HepG2 (cell line): Measurements from ENCODE around the gene GNAL. TPM values are rescaled to one million over a fixed set of nuclear protein-coding genes. Genes with fewer than 3 reads are reported as not detected.

ENCODE experiments used
- CEBPB ChIP-seq: IDR thresholded peaks from 2 replicates; pipeline ENCODE4 v1.6.1; 2011; ENCODE audit warnings: low read depth, low read length, improper control_type of control experiment, borderline replicate concordance
- GTF2F1 ChIP-seq: fragments of 150-350 bp; IDR thresholded peaks from 2 replicates; pipeline ENCODE4 v1.6.1; 2014; ENCODE audit warnings: low read length
- HOXD1 ChIP-seq: sonication (generic); formaldehyde crosslinking; IDR thresholded peaks from 2 replicates; pipeline ENCODE4 v1.5.0; 2020; ENCODE audit warnings: missing genetic modification reagents
- KDM5B ChIP-seq: sonication (generic); formaldehyde crosslinking; IDR thresholded peaks from 2 replicates; pipeline ENCODE4 v1.4.0; 2020; ENCODE audit warnings: missing genetic modification reagents, mild to moderate bottlenecking, borderline replicate concordance
- LRRFIP1 ChIP-seq: sonication (generic); formaldehyde crosslinking; conservative IDR thresholded peaks from 2 replicates; pipeline ENCODE4 v1.4.0; 2020; ENCODE audit warnings: missing genetic modification reagents
- NCOR1 ChIP-seq: fragments of 200-600 bp; sonication (generic); IDR thresholded peaks from 2 replicates; pipeline ENCODE4 v1.7.0; 2017; ENCODE audit warnings: antibody characterized with exemption, low read length, borderline replicate concordance
- NR2F6 ChIP-seq, 2 experiments: IDR thresholded peaks; 2 replicates each; pipeline ENCODE4 v1.6.1; 2016; ENCODE audit warnings: antibody characterized with exemption in 1 of 2, mild to moderate bottlenecking in 1 of 2
- PCBP1 ChIP-seq: fragments of 200-400 bp; formaldehyde crosslinking; IDR thresholded peaks from 2 replicates; pipeline ENCODE4 v1.6.1; 2017; ENCODE audit warnings: mild to moderate bottlenecking, low read depth, low read length, borderline replicate concordance
- RBM39 ChIP-seq: fragments of 200-400 bp; formaldehyde crosslinking; IDR thresholded peaks from one replicate; pipeline ENCODE4 v1.6.1; 2018; ENCODE audit warnings: antibody characterized with exemption, mild to moderate bottlenecking, low read depth, low read length; ENCODE audit not compliant: poor library complexity, severe bottlenecking
- TARDBP ChIP-seq: sonication (generic); formaldehyde crosslinking; IDR thresholded peaks from 2 replicates; pipeline ENCODE4 v1.8.0; 2022; ENCODE audit warnings: mild to moderate bottlenecking, missing genetic modification reagents
- ZFY ChIP-seq: sonication (generic); formaldehyde crosslinking; IDR thresholded peaks from 2 replicates; pipeline ENCODE4 v1.4.0; 2020; ENCODE audit warnings: missing genetic modification reagents
- ZNF124 ChIP-seq: sonication (generic); formaldehyde crosslinking; IDR thresholded peaks from 2 replicates; pipeline ENCODE4 v1.4.0; 2020; ENCODE audit warnings: missing genetic modification reagents
- ZNF160 ChIP-seq: sonication (generic); formaldehyde crosslinking; IDR thresholded peaks from 2 replicates; pipeline ENCODE4 v1.8.0; 2022; ENCODE audit warnings: mild to moderate bottlenecking, inconsistent platforms, missing genetic modification reagents
- ZNF282 ChIP-seq: fragments of 450-650 bp; IDR thresholded peaks from 2 replicates; pipeline ENCODE4 v1.6.1; 2018; ENCODE audit not compliant: partially characterized antibody
- ZNF296 ChIP-seq: sonication (generic); formaldehyde crosslinking; conservative IDR thresholded peaks from 2 replicates; pipeline ENCODE4 v1.5.0; 2020; ENCODE audit warnings: mild to moderate bottlenecking, missing genetic modification reagents
- ZNF713 ChIP-seq: sonication (generic); formaldehyde crosslinking; IDR thresholded peaks from 2 replicates; pipeline ENCODE4 v1.4.0; 2020; ENCODE audit warnings: mild to moderate bottlenecking, missing genetic modification reagents
- polyA plus RNA-seq, 8 experiments: library from polyadenylated mRNA; depleted of rRNA in 3 of 8; stranded (reverse) in 7 of 8; unstranded in 1 of 8; fragments of >200 nt; fragmentation: Illumina TruSeq in 4 of 8; extraction: Trizol in 4 of 8; gene quantifications; 2 replicates each; pipeline versions ENCODE4 v1.2.1 to v1.2.3, GENCODE V29; 2011 to 2016; ENCODE audit warnings: low read depth in 4 of 8, missing spikeins in 1 of 8, mixed read lengths in 1 of 8; ENCODE audit not compliant: insufficient read depth in 1 of 8
- total RNA-seq, 5 experiments: library from RNA; depleted of rRNA; stranded (reverse); fragments of >200 nt; fragmentation: Illumina TruSeq; extraction: Trizol; gene quantifications; 2 replicates each; pipeline ENCODE4 v1.2.3, GENCODE V29; 2016; ENCODE audit warnings: low read depth in 1 of 5
- TF ChIP-seq, protein P1 (sequence below): sonication (generic); formaldehyde crosslinking; IDR thresholded peaks from 2 replicates; pipeline ENCODE4 v1.4.0; 2020; ENCODE audit warnings: mild to moderate bottlenecking, low read depth, missing genetic modification reagents
- TF ChIP-seq, protein P2 (sequence below): sonication (generic); formaldehyde crosslinking; IDR thresholded peaks from 2 replicates; pipeline ENCODE4 v1.8.1; 2023; ENCODE audit warnings: mild to moderate bottlenecking, moderate library complexity, missing genetic modification reagents
- TF ChIP-seq, protein P3 (sequence below): sonication (generic); formaldehyde crosslinking; IDR thresholded peaks from 2 replicates; pipeline ENCODE4 v1.5.0; 2020; ENCODE audit warnings: mild to moderate bottlenecking, missing genetic modification reagents
- TF ChIP-seq, protein P4 (sequence below): IDR thresholded peaks from 2 replicates; pipeline ENCODE4 v1.6.1; 2012; ENCODE audit warnings: low read depth, low read length, improper control_type of control experiment

Gene GNAL
- total and polyA plus RNA-seq, 2 of the 13 experiments (the other 11 are each of a cell fraction or from before 2014, with no cell fraction given), result 0.87 to 1.4 TPM

DNA sequence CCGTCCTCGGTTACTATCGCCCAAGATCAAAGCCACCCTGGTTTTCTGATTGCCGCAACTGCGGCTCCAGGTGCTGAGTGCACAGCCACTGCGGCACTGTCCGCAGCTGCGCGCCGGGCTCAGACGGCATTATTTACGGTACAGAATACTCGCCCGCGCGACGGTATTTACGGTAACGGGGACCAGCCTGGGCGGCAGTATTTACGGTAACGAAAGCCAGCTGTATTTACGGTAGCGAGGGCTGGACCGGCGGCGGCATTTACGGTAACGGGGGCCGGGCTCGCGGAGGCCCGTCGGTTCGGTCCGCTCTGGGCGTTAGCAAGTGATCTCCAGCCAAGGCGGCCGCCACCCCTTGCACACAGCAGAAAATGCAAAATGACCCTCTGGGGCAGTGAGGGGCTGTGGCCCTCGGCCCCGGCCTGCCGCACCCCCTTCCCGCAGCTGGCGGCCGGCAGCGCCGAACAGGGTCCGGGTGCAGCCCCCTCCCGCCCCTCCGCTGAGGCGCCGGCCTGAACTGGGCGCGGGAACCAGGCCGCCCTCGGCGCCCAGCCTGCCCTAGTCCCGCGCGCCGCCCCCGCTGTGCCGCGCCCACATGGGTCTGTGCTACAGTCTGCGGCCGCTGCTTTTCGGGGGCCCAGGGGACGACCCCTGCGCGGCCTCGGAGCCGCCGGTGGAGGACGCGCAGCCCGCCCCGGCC, at the start of gene GNAL (continued):
- TF ChIP-seq, protein P1, sequence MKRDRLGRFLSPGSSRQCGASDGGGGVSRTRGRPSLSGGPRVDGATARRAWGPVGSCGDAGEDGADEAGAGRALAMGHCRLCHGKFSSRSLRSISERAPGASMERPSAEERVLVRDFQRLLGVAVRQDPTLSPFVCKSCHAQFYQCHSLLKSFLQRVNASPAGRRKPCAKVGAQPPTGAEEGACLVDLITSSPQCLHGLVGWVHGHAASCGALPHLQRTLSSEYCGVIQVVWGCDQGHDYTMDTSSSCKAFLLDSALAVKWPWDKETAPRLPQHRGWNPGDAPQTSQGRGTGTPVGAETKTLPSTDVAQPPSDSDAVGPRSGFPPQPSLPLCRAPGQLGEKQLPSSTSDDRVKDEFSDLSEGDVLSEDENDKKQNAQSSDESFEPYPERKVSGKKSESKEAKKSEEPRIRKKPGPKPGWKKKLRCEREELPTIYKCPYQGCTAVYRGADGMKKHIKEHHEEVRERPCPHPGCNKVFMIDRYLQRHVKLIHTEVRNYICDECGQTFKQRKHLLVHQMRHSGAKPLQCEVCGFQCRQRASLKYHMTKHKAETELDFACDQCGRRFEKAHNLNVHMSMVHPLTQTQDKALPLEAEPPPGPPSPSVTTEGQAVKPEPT (CRISPR knock-in tag), result no peak
- TF ChIP-seq ZNF296 (no peak), ZNF160 (CRISPR knock-in tag) (no peak), ZNF713 (CRISPR knock-in tag) (0 out of 2 replicates have a peak, but pooled peaks have one; percentile 13), ZNF124 (CRISPR knock-in tag) (peak; percentile 68; the same call in 1 of the 2 replicates), TARDBP (CRISPR knock-in tag) (0 out of 2 replicates have a peak, but pooled peaks have one; percentile 57), HOXD1 (CRISPR knock-in tag) (no peak), LRRFIP1 (CRISPR knock-in tag) (no peak), GTF2F1 (no peak), ZFY (CRISPR knock-in tag) (no peak; the same call in 1 of the 2 replicates), NR2F6 (IDR thresholded peaks at IDR 0.05) (no peak), NR2F6 (CRISPR knock-in tag; IDR thresholded peaks at IDR 0.05) (no peak), RBM39 (peak; percentile 85), PCBP1 (no peak), NCOR1 (no peak), KDM5B (CRISPR knock-in tag) (peak; percentile 29; the same call in 1 of the 2 replicates), CEBPB (no peak), ZNF282 (no peak)
- TF ChIP-seq, protein P2, sequence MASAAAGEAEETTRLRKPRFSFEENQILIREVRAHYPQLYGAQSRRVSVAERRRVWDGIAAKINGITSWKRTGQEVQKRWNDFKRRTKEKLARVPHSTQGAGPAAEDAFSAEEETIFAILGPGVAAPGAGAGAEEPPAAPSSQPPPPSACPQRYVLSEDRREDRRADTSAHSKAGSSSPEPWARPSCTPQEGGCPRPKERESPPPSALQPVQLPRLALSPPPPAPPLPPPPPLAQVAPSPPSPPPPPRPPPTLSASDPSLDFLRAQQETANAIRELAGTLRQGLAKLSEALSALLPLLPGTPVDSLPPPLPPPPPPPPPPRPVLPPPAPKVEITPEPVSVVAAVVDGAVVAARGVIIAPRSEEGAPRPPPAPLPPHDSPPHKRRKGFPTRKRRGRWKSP (CRISPR knock-in tag), result 0 out of 2 replicates have a peak, but pooled peaks have one; percentile 60
- TF ChIP-seq, protein P3, sequence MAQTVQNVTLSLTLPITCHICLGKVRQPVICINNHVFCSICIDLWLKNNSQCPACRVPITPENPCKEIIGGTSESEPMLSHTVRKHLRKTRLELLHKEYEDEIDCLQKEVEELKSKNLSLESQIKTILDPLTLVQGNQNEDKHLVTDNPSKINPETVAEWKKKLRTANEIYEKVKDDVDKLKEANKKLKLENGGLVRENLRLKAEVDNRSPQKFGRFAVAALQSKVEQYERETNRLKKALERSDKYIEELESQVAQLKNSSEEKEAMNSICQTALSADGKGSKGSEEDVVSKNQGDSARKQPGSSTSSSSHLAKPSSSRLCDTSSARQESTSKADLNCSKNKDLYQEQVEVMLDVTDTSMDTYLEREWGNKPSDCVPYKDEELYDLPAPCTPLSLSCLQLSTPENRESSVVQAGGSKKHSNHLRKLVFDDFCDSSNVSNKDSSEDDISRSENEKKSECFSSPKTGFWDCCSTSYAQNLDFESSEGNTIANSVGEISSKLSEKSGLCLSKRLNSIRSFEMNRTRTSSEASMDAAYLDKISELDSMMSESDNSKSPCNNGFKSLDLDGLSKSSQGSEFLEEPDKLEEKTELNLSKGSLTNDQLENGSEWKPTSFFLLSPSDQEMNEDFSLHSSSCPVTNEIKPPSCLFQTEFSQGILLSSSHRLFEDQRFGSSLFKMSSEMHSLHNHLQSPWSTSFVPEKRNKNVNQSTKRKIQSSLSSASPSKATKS (CRISPR knock-in tag), result no peak
- TF ChIP-seq, protein P4, sequence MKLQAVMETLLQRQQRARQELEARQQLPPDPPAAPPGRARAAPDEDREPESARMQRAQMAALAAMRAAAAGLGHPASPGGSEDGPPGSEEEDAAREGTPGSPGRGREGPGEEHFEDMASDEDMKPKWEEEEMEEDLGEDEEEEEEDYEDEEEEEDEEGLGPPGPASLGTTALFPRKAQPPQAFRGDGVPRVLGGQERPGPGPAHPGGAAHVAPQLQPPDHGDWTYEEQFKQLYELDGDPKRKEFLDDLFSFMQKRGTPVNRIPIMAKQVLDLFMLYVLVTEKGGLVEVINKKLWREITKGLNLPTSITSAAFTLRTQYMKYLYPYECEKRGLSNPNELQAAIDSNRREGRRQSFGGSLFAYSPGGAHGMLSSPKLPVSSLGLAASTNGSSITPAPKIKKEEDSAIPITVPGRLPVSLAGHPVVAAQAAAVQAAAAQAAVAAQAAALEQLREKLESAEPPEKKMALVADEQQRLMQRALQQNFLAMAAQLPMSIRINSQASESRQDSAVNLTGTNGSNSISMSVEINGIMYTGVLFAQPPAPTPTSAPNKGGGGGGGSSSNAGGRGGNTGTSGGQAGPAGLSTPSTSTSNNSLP, result no peak
